RWPE2 (cell line): ENCODE results near the gene HBP1.

Source experiments
- ATAC-seq: fragments of 200-7000 bp; cut with Tn5 transposase; 3 replicates; pipeline ENCODE4 v1.9.1; 2021; ENCODE audit warnings: low read depth
- DNase-seq: peaks from one replicate; pipeline ENCODE4 v3.0.0-alpha.2; 2020; ENCODE audit warnings: low spot score
- H3K27ac ChIP-seq: fragments of 450-650 bp; 2 replicates; pipeline ENCODE4 v1.5.1; 2017; ENCODE audit warnings: mild to moderate bottlenecking; ENCODE audit not compliant: poor library complexity, severe bottlenecking
- H3K27me3 ChIP-seq: fragments of 250-450 bp; sonication (Bioruptor Pico); 2 replicates; pipeline ENCODE4 v1.5.1; 2021; ENCODE audit warnings: mild to moderate bottlenecking, moderate library complexity; ENCODE audit not compliant: insufficient read depth, poor library complexity, severe bottlenecking
- H3K36me3 ChIP-seq: fragments of 250-450 bp; sonication (Bioruptor Pico); 2 replicates; pipeline ENCODE4 v1.5.1; 2020; ENCODE audit warnings: low read depth, mild to moderate bottlenecking, moderate library complexity
- H3K4me1 ChIP-seq: fragments of 250-450 bp; sonication (Bioruptor Pico); 2 replicates; pipeline ENCODE4 v1.5.1; 2021; ENCODE audit warnings: mild to moderate bottlenecking, moderate library complexity; ENCODE audit not compliant: insufficient read depth, poor library complexity, severe bottlenecking
- H3K4me3 ChIP-seq: fragments of 250-450 bp; sonication (Bioruptor Pico); 2 replicates; pipeline ENCODE4 v1.5.1; 2021; ENCODE audit warnings: mild to moderate bottlenecking, moderate library complexity; ENCODE audit not compliant: severe bottlenecking
- H3K9me3 ChIP-seq: fragments of 250-450 bp; sonication (Bioruptor Pico); 2 replicates; pipeline ENCODE4 v1.5.1; 2021; ENCODE audit warnings: mild to moderate bottlenecking, moderate library complexity; ENCODE audit not compliant: severe bottlenecking
- TF ChIP-seq, protein P1 (sequence below): fragments of 450-650 bp; IDR thresholded peaks from one replicate; pipeline ENCODE4 v1.5.1; 2017; ENCODE audit warnings: mild to moderate bottlenecking, moderate library complexity; ENCODE audit not compliant: poor library complexity, severe bottlenecking

The HBP1 gene

GRCh38 chr7:107173191-107173590 lies 4.4 kb downstream of the HBP1 start:
- ATAC-seq: no peak

GRCh38 chr7:107173691-107174406 lies 5.0 kb downstream of the HBP1 start:
- DNase-seq (no peak), ATAC-seq (no peak)
- no peaks in the 10 kb centered on the region for H3K9me3 ChIP-seq
- TF ChIP-seq, protein P1, sequence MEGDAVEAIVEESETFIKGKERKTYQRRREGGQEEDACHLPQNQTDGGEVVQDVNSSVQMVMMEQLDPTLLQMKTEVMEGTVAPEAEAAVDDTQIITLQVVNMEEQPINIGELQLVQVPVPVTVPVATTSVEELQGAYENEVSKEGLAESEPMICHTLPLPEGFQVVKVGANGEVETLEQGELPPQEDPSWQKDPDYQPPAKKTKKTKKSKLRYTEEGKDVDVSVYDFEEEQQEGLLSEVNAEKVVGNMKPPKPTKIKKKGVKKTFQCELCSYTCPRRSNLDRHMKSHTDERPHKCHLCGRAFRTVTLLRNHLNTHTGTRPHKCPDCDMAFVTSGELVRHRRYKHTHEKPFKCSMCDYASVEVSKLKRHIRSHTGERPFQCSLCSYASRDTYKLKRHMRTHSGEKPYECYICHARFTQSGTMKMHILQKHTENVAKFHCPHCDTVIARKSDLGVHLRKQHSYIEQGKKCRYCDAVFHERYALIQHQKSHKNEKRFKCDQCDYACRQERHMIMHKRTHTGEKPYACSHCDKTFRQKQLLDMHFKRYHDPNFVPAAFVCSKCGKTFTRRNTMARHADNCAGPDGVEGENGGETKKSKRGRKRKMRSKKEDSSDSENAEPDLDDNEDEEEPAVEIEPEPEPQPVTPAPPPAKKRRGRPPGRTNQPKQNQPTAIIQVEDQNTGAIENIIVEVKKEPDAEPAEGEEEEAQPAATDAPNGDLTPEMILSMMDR: no peak
- H3K27ac ChIP-seq: no peak overlapping the region
- peaks cover 5% of the 10 kb centered on the region; the same call in 1 of the 2 replicates for H3K36me3 ChIP-seq
- H3K4me1 ChIP-seq: peaks cover 2% of the 10 kb centered on the region
- H3K4me3 ChIP-seq: no peak overlapping the region
- H3K27me3 ChIP-seq: no peaks in the 10 kb centered on the region

More at GRCh38 chr7:107173191-107173590, 4.4 kb downstream of the HBP1 start:
- peaks cover 3% of the 10 kb centered on the region; the same call in 1 of the 2 replicates for H3K36me3 ChIP-seq
- no peaks in the 10 kb centered on the region for H3K9me3 ChIP-seq
- H3K27ac ChIP-seq: no peak overlapping the region
- peaks cover 2% of the 10 kb centered on the region for H3K4me1 ChIP-seq
- DNase-seq: no peak
- TF ChIP-seq, protein P1: no peak
- no peaks in the 10 kb centered on the region for H3K27me3 ChIP-seq
- no peak overlapping the region for H3K4me3 ChIP-seq

DNA sequence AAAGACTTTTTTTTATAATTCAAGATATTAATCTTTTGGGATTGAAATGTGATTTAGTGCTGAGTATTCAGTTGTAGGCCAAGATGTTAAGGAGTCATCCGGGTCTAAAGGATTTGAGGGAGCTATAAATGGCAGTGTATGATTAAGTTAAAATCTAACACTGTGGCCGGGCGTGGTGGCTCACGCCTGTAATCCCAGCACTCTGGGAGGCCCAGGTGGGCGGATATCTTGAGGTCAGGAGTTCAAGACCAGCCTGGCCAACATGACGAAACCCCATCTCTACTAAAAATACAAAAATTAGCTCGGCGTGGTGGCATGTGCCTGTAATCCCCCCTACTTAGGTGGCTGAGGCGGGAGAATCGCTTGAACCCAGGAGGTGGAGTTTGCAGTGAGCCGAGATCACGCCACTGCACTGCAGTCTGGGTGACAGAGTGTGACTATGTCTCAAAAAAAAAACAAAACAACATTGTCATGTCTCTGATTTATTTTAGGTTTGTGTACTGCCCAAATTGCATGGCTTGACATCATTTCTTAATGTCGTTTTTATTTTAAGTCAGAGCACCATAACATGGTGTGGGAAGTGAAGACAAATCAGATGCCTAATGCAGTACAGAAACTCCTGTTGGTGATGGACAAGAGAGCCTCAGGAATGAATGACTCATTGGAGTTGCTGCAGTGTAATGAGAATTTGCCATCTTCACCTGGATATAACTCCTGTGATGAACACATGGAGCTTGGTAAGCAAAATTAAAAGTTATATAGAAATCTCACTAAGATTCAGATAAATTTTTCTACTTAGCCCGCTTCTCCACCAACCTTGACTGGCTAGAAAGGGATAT lies 10.7 kb downstream of the HBP1 start:
- Histone ChIP-seq H3K4me1 (peaks cover 18% of the 10 kb centered on the region), H3K4me3 (no peak overlapping the region), H3K9me3 (no peaks in the 10 kb centered on the region), H3K36me3 (peaks cover 36% of the 10 kb centered on the region), H3K27me3 (no peaks in the 10 kb centered on the region), H3K27ac (peak overlapping the region; percentile 29)
- TF ChIP-seq, protein P1: no peak
- DNase-seq (no peak), ATAC-seq (peak; percentile 91)

DNA sequence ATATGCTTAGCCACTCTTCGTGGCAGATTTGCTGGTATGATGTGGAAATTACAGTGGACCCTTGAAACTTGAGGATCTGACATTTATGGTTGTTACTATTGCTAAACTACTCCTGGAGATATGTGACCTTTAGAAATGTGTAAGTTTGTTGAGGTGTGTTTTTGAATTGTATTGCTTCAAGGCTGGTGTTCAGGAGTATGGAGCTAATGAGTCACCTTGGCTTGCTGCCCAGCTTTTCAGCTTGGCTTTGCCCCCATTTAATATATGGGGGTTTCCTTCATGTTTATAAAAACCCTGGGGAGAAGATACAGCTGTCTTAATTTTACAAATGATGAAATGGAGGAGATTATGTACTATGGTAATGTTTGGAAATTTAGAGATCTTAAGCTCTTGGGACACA lies 11.6 kb downstream of the HBP1 start:
- H3K4me3 ChIP-seq: no peak overlapping the region
- peaks cover 18% of the 10 kb centered on the region for H3K4me1 ChIP-seq
- no peaks in the 10 kb centered on the region for H3K27me3 ChIP-seq
- peak overlapping the region; percentile 29 for H3K27ac ChIP-seq
- TF ChIP-seq, protein P1: no peak
- no peak for DNase-seq
- peak; percentile 79 for ATAC-seq
- H3K36me3 ChIP-seq: peaks cover 38% of the 10 kb centered on the region
- no peaks in the 10 kb centered on the region for H3K9me3 ChIP-seq
